NCI-H2107 treated with DMSO at 0.1 percent for 48 hours (cell line): ENCODE results near the gene PILRB.
"Not testable (repeated sequence)": the region's sequence is repeated elsewhere in the genome, so short reads cannot be mapped to it uniquely, and the experiment has no call there.

ENCODE experiments used
- DNase-seq: peaks from one replicate; lab custom pipeline; 2025; ENCODE audit not compliant: unreplicated experiment; lab: John Stamatoyannopoulos, UW

The PILRB gene

DNA sequence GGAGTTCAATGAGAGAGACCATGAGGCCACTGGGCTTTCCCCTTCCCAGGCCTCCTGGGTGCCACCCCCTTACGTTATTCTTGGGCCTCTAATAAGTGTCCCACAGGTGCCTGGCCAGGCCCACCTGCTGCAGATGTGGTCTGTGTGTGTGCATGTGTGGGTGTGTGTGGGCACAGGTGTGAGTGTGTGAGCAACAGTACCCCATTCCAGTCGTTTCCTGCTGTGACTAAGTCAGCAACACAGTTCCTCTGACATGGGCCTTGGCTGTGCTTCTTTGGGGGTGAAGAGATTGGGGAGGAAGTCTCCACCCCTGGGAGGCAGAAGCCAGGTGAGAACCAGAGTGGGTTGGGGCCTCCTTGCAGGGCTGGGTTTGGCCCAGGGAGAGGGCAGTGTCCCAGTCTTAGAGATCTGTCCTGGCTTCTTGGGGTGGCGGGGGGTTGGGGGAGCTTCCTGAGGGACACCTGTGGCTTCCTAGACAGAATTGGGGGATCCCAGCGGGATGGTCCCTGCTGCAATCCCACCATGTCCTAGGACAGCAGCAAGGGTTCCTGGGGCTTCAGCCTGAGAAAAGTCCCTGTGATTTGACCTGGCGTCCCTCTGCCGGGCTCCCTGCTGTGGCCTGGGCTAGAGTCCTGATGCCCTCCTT is 4.1 kb upstream of the PILRB start:
- DNase-seq: no peak

DNA sequence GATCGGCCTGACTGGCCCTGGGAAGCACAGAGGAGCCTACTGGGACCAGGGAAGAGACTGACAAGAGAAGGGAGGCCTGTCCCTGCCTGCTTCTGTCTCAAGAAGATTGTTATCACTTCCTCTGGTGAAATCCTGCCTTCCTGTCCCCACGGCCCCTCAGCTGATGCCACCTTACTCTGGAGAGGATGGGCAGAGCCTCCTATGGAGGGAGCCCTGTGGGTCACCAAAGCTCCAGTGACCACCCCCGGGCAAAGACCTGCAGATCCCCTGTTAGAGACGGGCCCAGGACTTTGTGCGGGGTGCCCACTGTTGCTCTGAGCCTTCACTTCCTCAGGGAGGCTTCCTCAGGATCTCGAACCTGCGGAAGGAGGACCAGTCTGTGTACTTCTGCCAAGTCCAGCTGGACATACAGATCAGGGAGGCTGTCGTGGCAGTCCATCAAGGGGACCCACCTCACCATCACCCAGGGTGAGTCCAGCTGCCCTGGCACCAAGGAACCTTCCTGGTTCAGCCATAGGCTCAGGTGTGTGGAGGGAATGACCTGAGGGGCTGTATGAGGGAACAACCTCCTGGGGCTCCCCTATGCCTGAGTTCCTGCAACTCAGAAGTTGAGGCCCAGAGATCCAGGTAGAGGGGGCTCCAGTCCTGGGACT is 1.4 kb upstream of the PILRB start:
- no peak for DNase-seq

DNA sequence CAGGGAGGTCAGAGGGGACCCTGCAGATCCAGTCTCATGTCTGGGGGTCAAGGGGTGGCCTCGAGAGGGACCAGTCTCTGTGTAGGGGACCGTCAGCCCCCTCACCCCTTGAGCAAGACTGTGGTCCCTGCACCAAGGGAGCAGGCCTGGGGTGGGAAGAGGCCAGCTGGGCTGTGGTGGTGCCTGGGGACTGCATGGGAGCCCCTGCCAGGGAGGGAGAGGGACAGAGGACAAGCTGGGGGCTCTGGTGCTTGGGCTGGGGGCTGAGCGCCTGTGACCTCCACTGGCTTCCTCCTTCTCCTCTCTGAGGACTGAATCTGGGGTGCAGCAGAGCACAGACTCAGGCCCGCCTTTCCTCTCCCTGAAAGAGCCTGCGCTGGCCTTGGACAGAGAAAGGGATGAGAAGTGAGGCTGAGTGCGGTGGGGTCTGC is 771 bp upstream of the PILRB start:
- DNase-seq: no peak

DNA sequence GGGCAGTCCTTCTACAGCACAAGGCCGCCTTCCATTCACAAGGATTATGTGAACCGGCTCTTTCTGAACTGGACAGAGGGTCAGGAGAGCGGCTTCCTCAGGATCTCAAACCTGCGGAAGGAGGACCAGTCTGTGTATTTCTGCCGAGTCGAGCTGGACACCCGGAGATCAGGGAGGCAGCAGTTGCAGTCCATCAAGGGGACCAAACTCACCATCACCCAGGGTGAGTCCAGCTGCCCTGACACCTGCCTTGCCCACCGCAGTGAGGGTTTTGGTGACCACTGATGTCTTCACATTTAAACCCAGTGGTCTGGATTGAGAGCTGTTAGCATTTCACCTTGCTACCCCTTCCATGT is 918 bp downstream of the PILRB start:
- DNase-seq: no peak

DNA sequence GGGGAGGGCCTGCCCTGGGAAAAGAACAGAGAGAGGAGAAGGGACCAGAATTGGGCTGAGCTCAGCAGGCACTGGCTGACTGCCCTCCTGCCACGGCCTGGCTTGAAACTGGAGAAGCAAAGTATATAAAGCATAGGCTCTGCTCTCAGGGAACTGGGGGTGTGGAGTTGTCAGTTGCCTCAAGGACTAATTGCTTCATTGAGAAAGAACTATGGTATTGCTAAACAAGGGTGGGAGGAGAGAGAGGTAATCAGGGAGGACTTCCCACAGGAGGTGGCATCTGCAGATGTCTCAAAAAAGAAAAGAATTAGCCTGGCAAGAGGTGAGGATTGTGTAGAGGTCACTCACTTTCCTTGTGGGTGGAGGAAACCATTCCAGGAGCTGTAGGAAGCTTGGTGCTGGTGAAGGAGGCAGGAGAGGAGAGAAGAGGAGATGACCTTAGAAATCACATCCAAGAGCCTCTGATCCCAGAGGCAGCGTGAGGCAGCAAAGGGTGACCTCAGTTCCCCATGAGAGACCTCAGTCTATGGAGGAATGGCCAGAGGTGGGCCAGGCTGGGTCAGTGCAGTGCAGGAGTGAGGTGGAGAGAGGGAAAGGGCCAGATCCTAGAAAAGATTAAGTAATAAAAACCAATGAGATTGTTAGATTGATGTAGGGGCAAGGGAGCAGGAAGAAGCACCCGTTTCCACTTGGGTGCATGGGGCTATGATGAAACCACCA is 2.4 kb downstream of the PILRB start:
- DNase-seq: no peak

DNA sequence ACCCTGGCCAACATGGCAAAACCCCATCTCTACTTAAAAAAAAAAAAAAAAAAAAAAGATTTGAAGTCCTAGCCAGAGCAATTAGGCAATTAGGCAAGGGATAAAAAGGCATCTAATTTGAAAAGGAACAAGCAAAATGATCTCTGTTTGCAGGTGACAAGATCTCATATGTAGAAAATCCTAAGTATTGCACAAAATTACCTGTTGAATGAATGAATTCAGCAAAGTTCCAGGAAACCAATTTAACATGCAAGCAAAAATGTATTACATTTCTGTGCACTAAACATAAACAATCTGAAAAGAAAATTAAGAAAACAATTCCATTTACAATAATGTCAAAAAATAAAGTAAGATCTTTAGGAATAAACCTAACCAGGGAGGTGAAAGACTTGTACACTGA is 5.2 kb downstream of the PILRB start:
- DNase-seq: no peak

DNA sequence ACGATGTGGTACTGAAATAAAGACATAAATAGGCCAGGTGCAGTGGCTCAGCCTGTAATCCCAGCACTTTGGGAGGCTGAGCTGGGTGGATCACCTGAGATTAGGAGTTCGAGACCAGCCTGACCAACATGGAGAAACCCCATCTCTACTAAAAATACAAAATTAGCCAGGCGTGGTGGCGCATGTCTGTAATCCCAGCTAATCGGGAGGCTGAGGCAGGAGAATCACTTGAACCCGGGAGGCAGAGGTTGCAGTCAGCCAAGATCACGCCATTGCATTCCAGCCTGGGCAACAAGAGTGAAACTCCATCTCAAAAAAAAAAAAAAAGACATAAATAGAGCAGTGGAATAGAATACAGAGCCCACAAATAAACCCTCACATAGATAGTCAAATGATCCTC is 5.9 kb downstream of the PILRB start:
- not testable (repeated sequence) for DNase-seq

DNA sequence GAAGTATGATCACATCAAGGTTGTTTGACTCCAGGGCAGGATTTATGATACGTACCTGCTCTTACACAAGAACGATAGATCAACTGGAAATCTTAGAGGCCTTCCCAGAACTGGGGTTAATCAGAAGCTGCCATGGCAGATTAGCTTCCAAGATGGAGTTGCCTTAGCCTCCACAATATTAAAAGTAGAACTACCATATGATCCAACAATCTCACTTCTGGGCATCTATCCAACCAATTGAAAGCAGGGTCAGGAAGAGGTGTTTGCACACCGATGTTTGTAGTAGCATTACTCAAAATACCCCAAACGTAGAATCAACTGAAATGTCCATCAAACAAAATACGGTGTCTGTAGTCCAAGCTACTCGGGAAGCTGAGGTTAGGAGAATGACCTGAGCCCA is 6.6 kb downstream of the PILRB start:
- DNase-seq: no peak

DNA sequence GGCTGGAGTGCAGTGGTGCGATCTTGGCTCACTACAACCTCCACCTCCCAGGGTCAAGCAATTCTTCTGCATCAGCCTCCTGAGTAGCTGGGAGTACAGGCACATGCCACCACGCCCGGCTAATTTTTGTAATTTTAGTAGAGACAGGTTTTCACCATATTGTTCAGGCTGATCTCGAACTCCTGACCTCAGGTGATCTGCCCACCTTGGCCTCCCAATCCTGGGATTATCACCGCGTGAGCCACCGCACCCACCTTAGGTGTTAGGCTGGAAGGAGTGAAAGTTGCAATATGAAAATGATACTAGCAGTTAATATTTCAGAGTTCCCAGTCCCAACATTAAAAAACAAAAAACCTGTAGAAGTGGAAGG is 8.1 kb downstream of the PILRB start:
- not testable (repeated sequence) for DNase-seq

DNA sequence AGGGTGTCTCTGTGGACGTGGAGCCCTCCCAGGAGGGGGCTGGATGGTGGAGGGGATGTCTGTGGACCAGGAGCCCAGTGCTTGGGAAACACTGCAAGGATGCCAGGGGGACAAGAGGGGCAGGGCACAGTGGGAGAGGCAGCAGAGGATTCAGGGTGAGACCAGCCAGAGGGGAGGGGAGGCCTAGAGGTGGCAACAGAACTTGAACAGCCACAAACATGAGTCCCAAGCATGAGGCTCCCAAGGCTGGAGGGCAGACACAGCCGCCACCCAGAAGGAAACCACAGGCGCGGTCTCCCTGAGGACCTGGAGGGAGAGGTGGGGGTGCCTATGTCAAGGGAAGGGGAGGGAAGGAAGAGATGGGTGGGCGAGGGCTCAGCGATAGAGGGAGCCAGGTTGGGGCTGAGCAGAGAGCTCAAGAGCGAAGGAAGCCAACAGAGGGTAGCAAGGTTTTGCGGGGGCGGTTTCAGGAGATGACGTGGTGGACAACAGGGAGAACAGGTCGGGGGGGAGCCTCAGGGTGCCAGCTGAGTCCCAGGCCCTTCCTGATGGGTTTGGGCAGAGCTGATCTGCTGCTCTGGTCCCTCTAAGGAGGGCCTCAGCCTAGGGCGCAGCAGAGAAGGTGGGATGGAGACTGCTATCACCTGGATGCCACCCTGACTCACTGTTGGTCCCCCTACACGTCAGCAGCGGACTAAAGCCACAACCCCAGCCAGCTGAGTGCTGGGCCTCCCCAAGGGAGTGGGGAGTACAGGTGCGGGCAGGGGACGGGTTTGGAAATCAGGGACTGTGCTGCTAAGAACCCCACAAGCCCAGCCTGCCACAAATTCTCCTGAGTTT is 8.7 kb downstream of the PILRB start:
- DNase-seq: no peak

DNA sequence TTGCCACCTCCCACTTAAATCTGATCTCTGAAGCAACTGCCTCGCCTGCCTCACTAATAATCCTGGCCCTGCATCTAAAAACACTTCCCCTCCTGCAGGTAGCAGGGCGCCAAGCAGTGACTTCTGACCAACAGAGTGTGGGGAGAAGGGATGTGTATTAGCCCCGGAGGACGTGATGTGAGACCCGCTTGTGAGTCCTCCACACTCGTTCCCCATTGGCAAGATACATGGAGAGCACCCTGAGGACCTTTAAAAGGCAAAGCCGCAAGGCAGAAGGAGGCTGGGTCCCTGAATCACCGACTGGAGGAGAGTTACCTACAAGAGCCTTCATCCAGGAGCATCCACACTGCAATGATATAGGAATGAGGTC is 9.3 kb downstream of the PILRB start:
- no peak for DNase-seq

DNA sequence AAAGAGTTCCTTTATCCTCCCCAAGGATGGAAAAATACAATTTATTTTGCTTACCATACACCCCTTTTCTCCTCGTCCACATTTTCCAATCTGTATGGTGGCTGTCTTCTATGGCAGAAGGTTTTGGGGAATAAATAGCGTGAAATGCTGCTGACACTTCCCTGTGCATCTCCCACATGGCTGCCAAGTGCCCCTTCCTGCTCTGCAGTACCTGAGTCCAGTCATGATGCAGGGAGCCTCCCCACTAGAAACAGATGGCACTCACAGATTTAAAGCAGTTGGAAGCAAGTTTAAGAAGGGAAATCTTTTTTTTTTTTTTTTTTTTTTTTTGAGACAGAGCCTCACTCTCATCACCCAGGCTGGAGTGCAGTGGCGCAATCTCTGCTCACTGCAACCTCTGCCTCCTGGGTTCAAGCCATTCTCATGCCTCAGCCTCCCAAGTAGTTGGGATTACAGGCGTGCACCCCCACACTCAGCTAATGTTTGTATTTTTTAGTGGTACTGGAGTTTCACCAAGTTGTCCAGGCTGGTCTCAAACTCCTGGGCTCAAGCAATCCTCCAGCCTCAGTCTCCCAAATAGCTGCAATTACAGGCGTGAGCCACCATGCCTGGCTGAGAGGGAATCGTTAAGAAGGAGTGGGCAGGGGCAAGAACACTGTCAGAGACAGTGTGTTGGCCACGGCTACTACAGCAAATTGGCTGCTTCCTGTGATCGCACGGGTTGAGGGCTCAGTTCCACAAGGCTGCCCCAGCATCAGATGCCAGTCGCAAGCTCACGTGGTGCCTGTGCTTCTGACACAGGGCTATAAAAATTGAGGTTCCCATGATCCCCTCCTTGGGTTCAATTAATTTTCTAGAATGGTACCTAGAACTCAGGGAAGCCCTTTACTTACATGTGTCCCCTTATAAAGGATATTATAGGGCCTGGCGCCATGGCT is 10.0 kb downstream of the PILRB start:
- no peak for DNase-seq

DNA sequence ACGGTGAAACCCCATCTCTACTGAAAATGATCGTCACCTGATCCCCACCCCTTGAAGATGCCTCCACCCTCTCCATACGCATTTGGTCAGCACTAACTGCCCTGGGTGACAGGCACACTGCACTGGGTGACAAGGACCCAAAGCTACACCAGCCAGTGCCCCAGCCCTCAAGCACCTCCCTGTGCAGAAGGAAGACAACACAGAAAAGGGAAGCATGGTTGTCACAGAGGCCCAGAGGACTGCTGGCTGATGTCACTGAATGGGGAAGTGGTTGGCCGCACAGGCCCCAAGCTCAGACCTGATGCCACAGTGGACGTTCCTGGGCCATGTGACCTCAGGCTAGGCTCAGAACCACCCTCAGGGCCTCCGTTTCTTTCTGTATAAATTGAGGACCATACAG is 11.2 kb downstream of the PILRB start:
- no peak for DNase-seq

DNA sequence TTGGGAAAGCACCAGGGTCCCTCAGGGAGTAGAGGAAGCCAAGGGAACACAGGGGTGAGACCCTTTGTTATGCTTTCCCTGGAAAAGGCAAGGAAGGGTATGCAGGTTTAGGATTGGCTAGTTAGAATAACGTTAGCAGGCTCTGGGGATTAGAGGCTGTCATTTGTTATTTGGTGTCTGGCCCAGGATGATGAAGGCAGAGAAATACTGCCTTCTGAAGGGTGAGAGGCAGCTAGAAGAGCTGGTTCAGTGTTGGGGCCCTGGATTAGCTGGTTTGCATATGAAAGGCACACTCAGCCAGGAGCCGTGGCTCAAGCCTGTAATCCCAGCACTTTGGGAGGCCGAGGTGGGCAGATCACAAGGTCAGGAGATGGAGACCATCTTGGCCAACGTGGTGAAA is 12.4 kb downstream of the PILRB start:
- no peak for DNase-seq

DNA sequence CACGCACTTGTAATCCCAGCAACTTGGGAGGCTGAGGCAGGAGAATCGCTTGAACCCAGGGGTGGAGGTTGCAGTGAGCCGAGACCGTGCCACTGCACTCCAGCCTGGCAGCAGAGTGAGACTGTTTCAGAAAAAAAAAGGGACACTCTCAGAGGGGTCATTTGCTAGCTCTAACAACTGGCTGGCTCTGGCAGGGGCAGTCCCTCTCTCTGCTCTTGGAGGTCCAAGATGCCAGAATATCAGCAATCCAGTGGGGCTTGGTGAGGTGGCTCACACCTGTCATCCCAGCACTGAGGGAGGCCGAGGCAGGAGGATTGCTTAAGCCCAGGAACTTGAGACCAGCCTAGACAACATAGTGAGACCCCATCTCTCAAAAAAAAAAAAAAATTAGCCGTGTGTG is 12.8 kb downstream of the PILRB start:
- DNase-seq: no peak

DNA sequence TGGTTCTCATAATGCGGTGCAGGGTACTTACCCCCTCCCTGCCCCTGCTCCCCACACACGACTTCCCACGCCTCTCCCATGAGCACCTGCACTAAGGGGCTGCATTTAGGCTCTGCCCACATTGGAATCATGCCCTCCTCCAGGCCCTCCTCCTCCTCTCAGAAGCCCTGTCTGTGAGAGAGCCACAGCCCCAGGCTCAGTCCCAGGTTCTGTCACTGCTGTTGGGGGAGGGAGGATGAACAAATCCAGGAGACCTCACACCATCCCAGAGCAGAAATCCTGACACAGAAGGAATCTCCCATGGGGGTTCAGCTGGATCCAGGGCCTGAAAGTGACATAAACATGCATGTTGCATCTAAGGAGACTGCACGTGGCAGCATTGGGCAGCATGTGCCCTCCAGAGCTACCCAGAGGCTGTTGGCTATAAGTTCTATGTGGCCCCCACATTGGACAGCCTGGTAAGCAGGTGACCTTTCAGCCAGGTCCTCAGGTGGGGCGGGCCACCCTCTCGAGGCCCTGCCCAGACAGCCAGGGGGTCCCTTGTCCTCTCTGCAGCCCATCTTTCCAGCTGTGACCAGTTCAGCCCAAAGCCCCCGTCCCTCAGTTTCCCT is 13.7 kb downstream of the PILRB start:
- no peak for DNase-seq

DNA sequence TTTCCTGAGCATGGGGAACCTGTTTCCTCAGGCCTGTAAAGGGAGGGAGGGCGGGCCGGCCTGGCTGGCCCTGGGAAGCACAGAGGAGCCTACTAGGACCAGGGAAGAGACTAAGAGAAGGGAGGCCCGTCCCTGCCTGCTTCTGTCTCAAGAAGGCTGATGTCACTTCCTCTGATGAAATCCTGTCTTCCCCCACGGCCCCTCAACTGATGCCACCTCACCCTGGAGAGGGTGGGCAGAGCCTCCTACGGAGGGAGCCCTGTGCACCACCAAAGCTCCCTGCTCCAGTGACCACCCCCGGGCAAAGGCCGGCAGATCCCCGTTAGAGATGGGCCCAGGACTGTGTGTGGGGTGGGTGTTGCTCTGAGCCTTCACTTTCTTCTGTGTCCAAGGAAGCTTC is 14.3 kb downstream of the PILRB start:
- no peak for DNase-seq

DNA sequence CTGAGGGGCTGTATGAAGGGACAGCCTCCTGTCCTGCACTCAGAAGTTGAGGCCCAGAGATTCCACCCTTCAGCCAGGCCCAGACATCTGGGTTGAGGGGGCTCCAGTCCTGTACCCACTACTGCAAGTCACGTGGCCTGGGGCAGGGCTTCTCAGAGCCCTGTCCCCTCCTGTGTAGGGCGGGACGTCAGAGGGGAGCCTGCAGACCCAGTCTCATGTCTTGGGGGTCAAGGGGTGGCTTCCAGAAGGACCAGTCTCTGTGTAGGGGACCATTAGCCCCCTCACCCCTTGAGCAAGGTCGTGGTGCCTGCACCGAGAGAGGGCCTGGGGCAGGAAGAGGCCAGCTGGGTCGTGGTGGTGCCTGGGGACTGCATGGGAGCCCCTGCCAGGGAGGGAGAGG is 14.8 kb downstream of the PILRB start:
- DNase-seq: no peak

DNA sequence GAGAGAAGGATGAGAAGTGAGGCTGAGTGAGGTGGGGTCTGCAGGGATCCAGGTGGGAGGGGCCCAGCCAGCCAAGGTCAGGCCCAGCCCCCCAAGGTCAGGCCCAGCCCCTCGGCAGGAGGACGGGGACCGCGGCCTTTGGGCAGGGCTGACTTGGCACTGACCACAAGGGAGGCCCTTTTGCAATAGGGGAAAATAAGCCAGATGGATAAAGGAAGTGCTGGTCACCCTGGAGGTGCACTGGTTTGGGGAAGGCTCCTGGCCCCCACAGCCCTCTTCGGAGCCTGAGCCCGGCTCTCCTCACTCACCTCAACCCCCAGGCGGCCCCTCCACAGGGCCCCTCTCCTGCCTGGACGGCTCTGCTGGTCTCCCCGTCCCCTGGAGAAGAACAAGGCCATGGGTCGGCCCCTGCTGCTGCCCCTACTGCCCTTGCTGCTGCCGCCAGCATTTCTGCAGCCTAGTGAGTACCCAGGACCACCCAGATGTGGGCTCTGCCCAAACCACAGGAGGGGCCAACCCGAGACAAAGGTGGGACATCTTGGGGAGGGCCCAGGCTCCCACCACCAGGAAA is 15.4 kb downstream of the PILRB start, which contains the start of gene PILRA:
Gene PILRA (plus strand): TSS at position 227 of the 571 bp plus-strand sequence. CDS start 170 bp downstream, at position 397.
- DNase-seq: no peak
